Esophagus squamous epithelium (tissue), 4 donors: ENCODE results near the gene ITK.

Experiments
- POLR2A ChIP-seq, 4 donors: fragments of 450-650 bp; IDR thresholded peaks; one replicate each; pipeline ENCODE4 v1.6.1; 2017; ENCODE audit warnings: antibody characterized with exemption in 4 of 4, mild to moderate bottlenecking in 4 of 4, moderate library complexity in 3 of 4
- TF ChIP-seq, protein P1 (sequence below), 6 experiments: fragments of 450-650 bp in 4 of 6; fragments of 200-600 bp in 2 of 6; sonication (generic) in 2 of 6; IDR thresholded peaks; one replicate each; pipeline ENCODE4 v1.5.1; 2016 to 2019; ENCODE audit warnings: antibody characterized with exemption in 6 of 6, mild to moderate bottlenecking in 4 of 6, moderate library complexity in 4 of 6

DNA sequence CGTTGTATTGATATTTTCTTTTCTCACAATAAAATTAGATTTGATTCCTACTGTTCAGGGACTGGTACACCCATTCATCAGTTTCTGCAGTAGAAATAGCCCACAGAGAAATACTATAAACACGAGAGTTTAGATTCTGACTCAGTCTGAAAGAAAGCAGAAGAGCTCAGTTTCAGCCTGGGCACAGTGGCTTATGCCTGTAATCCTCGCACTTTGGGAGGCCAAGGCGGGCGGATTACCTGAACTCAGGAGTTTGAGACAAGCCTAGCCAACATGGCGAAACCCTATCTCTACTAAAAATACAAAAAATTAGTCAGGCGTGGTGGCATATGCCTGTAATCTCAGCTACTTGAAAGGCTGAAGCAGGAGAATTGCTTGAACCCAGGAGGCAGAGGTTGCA is 8.6 kb downstream of the ITK start:
- TF ChIP-seq POLR2A (IDR thresholded peaks at IDR 0.05): no peak
- TF ChIP-seq, protein P1, sequence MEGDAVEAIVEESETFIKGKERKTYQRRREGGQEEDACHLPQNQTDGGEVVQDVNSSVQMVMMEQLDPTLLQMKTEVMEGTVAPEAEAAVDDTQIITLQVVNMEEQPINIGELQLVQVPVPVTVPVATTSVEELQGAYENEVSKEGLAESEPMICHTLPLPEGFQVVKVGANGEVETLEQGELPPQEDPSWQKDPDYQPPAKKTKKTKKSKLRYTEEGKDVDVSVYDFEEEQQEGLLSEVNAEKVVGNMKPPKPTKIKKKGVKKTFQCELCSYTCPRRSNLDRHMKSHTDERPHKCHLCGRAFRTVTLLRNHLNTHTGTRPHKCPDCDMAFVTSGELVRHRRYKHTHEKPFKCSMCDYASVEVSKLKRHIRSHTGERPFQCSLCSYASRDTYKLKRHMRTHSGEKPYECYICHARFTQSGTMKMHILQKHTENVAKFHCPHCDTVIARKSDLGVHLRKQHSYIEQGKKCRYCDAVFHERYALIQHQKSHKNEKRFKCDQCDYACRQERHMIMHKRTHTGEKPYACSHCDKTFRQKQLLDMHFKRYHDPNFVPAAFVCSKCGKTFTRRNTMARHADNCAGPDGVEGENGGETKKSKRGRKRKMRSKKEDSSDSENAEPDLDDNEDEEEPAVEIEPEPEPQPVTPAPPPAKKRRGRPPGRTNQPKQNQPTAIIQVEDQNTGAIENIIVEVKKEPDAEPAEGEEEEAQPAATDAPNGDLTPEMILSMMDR (IDR thresholded peaks at IDR 0.05): no peak
